ENCODE data around the gene KIRREL1.

DNA sequence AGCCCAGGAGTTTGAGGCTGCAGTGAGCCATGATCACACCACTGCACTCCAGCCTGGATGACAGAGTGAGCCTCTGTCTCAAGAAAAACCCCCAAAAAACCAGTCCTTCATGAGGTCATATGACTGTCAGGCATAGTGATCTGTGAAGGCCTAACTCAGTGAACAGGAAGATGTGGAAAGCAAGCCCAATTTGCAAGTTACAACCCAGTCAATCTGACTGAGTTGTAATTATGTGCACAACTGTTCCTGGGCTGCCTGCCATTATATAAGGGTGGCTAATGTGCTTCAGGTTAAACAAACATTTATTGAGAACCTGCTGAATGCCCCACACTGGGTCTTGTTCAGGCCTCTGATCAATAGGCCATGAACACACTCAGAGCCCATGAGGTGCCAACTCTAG is 38.2 kb upstream of the KIRREL1 start:
- TF ChIP-seq E2F5 (CRISPR knock-in tag; IDR thresholded peaks at IDR 0.05) (no peak), CREM (CRISPR knock-in tag; IDR thresholded peaks at IDR 0.05) (no peak), TCF7 (CRISPR knock-in tag; IDR thresholded peaks at IDR 0.05; ENCODE audit: low read depth) (no peak), JUN (CRISPR knock-in tag; IDR thresholded peaks at IDR 0.05) (no peak), ETV6 (CRISPR knock-in tag; IDR thresholded peaks at IDR 0.05) (no peak), SMAD4 (CRISPR knock-in tag; IDR thresholded peaks at IDR 0.05) (no peak), GTF2I (CRISPR knock-in tag; conservative IDR thresholded peaks at IDR 0.05) (no peak), MLX (CRISPR knock-in tag; IDR thresholded peaks at IDR 0.05) (no peak)
- TF ChIP-seq, protein P1, sequence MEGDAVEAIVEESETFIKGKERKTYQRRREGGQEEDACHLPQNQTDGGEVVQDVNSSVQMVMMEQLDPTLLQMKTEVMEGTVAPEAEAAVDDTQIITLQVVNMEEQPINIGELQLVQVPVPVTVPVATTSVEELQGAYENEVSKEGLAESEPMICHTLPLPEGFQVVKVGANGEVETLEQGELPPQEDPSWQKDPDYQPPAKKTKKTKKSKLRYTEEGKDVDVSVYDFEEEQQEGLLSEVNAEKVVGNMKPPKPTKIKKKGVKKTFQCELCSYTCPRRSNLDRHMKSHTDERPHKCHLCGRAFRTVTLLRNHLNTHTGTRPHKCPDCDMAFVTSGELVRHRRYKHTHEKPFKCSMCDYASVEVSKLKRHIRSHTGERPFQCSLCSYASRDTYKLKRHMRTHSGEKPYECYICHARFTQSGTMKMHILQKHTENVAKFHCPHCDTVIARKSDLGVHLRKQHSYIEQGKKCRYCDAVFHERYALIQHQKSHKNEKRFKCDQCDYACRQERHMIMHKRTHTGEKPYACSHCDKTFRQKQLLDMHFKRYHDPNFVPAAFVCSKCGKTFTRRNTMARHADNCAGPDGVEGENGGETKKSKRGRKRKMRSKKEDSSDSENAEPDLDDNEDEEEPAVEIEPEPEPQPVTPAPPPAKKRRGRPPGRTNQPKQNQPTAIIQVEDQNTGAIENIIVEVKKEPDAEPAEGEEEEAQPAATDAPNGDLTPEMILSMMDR (IDR thresholded peaks at IDR 0.05) = no peak
- TF ChIP-seq, protein P2, sequence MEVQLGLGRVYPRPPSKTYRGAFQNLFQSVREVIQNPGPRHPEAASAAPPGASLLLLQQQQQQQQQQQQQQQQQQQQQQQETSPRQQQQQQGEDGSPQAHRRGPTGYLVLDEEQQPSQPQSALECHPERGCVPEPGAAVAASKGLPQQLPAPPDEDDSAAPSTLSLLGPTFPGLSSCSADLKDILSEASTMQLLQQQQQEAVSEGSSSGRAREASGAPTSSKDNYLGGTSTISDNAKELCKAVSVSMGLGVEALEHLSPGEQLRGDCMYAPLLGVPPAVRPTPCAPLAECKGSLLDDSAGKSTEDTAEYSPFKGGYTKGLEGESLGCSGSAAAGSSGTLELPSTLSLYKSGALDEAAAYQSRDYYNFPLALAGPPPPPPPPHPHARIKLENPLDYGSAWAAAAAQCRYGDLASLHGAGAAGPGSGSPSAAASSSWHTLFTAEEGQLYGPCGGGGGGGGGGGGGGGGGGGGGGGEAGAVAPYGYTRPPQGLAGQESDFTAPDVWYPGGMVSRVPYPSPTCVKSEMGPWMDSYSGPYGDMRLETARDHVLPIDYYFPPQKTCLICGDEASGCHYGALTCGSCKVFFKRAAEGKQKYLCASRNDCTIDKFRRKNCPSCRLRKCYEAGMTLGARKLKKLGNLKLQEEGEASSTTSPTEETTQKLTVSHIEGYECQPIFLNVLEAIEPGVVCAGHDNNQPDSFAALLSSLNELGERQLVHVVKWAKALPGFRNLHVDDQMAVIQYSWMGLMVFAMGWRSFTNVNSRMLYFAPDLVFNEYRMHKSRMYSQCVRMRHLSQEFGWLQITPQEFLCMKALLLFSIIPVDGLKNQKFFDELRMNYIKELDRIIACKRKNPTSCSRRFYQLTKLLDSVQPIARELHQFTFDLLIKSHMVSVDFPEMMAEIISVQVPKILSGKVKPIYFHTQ (CRISPR knock-in tag; IDR thresholded peaks at IDR 0.05) = no peak

All from WTC11 (cell line).